HG02610 (cell line): ENCODE data around the gene APOBEC3H.

ENCODE experiments used
- ATAC-seq: cut with Tn5 transposase; IDR thresholded peaks from one replicate; pipeline ENCODE4 v1.9.1; 2021; ENCODE audit warnings: mild to moderate bottlenecking, moderate library complexity; ENCODE audit not compliant: unreplicated experiment

The APOBEC3H gene

GRCh38 chr22:39080052-39080762, 16.8 kb upstream of the APOBEC3H start:
- ATAC-seq = no peak

- ATAC-seq = no peak
Observed at GRCh38 chr22:39081016-39081415, 16.0 kb upstream of the APOBEC3H start.

GRCh38 chr22:39081598-39081997, 15.4 kb upstream of the APOBEC3H start:
- no peak for ATAC-seq

GRCh38 chr22:39083212-39084165, 13.6 kb upstream of the APOBEC3H start:
- no peak for ATAC-seq

- ATAC-seq = no peak
Observed at GRCh38 chr22:39084666-39085065, 12.4 kb upstream of the APOBEC3H start.

- ATAC-seq = no peak
Observed at GRCh38 chr22:39087098-39087497, 9.9 kb upstream of the APOBEC3H start.

GRCh38 chr22:39087881-39088684, 9.0 kb upstream of the APOBEC3H start:
- no peak for ATAC-seq

GRCh38 chr22:39088685-39089032, 8.4 kb upstream of the APOBEC3H start:
- ATAC-seq = no peak

- ATAC-seq = no peak
Observed at GRCh38 chr22:39089928-39090327, 7.1 kb upstream of the APOBEC3H start.

GRCh38 chr22:39090426-39091064, 6.5 kb upstream of the APOBEC3H start:
- no peak for ATAC-seq

- no peak for ATAC-seq
Observed at GRCh38 chr22:39091126-39092081, 5.6 kb upstream of the APOBEC3H start.

- no peak for ATAC-seq
Observed at GRCh38 chr22:39092111-39092862, 4.8 kb upstream of the APOBEC3H start.

GRCh38 chr22:39094717-39095389, 2.2 kb upstream of the APOBEC3H start:
- no peak for ATAC-seq

- ATAC-seq = no peak
Observed at GRCh38 chr22:39095971-39096370, 1.1 kb upstream of the APOBEC3H start.

- peak; percentile 36 for ATAC-seq
Observed at GRCh38 chr22:39098026-39098425, 982 bp downstream of the APOBEC3H start.

- ATAC-seq = no peak
Observed at GRCh38 chr22:39098576-39098975, 1.5 kb downstream of the APOBEC3H start.

GRCh38 chr22:39101226-39101625, 4.2 kb downstream of the APOBEC3H start:
- ATAC-seq = no peak

- ATAC-seq = no peak
Observed at GRCh38 chr22:39103431-39103830, 6.4 kb downstream of the APOBEC3H start.
